SK-N-MC (cell line): ENCODE measurements around the gene MT1X.

ENCODE experiments used
- DNase-seq: peaks from one replicate; pipeline ENCODE4 v3.0.0-alpha.2; 2011; ENCODE audit warnings: low read depth, low spot score
- H3K27ac ChIP-seq: fragments of 200-600 bp; sonication (generic); 2 replicates; pipeline ENCODE4 v1.5.1; 2016; ENCODE audit warnings: mixed run types
- H3K36me3 ChIP-seq: fragments of 200-600 bp; sonication (generic); 2 replicates; pipeline ENCODE4 v1.6.1; 2017; ENCODE audit warnings: antibody characterized with exemption, low read length, mixed read lengths; ENCODE audit not compliant: insufficient read depth
- H3K4me3 ChIP-seq: fragments of 200-600 bp; sonication (generic); 2 replicates; pipeline ENCODE4 v1.5.1; 2016
- H3K9ac ChIP-seq: fragments of 200-600 bp; sonication (generic); 2 replicates; pipeline ENCODE4 v1.8.0; 2017; ENCODE audit warnings: mixed run types, mixed read lengths; ENCODE audit not compliant: insufficient read length
- H3K9me3 ChIP-seq: fragments of 200-600 bp; sonication (generic); 2 replicates; pipeline ENCODE4 v1.6.1; 2017; ENCODE audit warnings: low read depth, mild to moderate bottlenecking, antibody characterized with exemption, low read length, moderate library complexity, mixed read lengths
- EZH2 ChIP-seq: fragments of 200-600 bp; sonication (generic); IDR thresholded peaks from one replicate; pipeline ENCODE4 v1.6.1; 2017; ENCODE audit warnings: antibody characterized with exemption
- FOXP2 ChIP-seq: optimal IDR thresholded peaks from 2 replicates; pipeline ENCODE3; 2011; ENCODE audit warnings: mild to moderate bottlenecking, moderate library complexity; ENCODE audit not compliant: insufficient read depth; ENCODE audit errors: extremely low read length, control extremely low read depth
- POLR2AphosphoS5 ChIP-seq: IDR thresholded peaks from 2 replicates; pipeline ENCODE4 v1.6.1; 2012; ENCODE audit warnings: mild to moderate bottlenecking, low read depth, low read length, borderline replicate concordance

Gene MT1X

DNA sequence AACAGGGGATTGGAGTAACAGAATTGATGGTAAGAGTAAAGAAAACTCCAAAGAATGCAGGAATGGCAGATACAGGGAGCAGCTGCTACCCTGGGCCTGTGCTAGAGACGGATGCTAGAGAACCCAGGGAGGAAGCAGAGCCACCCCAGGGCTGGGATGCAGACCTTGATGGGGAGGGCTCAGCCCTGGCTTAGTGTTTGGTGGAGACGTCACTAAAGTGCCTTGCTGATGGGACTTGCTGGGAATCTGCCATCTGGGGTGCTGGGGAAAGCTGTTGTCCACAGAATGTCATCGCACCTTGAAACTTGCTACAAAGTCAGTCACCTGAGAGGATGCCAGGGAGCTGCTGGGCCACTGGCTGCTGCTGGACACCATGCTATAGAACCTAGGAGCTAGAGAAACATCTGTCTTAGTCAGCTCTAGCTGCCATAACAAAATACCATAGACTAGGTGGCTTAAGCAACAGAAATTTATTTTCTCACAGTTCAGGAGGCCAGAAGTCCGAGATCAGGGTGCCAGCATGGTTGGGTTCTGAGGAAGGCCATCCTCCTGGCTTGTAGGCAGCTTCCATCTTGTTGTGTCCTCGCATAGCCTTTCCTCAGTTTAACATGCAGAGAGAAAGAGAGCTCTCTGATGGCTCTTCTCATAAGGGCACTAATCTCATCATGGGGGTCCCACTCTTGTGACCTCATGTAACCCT, 15.3 kb downstream of the MT1X start:
- no peaks in the 10 kb centered on the region for H3K9me3 ChIP-seq
- no peak overlapping the region for H3K9ac ChIP-seq
- H3K4me3 ChIP-seq = no peak overlapping the region
- no peak for DNase-seq
- H3K27ac ChIP-seq = no peak overlapping the region
- TF ChIP-seq FOXP2 (no peak), EZH2 (no peak), POLR2AphosphoS5 (no peak)
- no peaks in the 10 kb centered on the region for H3K36me3 ChIP-seq

DNA sequence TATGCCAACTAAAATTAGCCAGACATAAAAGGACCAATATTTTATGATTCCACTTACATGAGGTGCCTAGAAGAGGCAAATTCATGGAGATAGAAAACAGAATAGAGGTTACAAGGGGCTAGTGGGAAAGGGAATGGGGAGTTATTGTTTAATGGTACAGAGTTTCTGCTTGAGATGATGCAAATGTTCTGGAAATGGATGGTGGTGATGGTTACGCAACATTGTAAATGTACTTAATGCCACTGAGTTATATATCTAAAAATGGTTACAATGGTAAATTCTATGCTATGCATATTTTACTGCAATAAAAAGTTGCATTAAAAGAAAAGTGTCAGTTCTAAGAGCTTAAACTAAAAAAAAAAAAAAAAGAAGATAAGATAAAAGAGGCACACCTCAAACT, 17.9 kb downstream of the MT1X start:
- H3K4me3 ChIP-seq = no peak overlapping the region
- TF ChIP-seq FOXP2 (no peak), POLR2AphosphoS5 (no peak), EZH2 (no peak)

DNA sequence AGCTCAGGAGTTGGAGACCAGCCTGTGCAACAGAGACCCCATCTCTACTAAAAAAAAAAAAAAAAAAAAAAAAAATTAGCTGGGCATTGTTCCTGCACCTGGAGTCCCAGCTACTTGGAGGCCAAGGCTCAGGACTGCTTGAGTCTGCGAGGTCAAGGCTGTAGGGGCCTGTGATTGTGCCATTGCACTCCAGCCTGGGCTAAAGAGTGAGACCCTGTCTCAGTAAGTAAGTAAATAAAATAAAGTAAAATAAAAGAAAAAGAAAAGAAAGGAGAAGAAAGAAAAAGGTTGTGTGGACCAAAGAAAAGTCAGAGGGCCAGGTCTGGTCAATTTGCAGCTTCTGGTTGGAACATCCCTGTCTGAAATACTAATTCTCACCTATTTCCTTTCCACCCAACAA, 18.4 kb downstream of the MT1X start:
- Histone ChIP-seq H3K4me3 (no peak overlapping the region), H3K9ac (no peak overlapping the region), H3K27ac (no peak overlapping the region), H3K9me3 (no peaks in the 10 kb centered on the region), H3K36me3 (no peaks in the 10 kb centered on the region)
- DNase-seq = no peak
- no peak for TF ChIP-seq POLR2AphosphoS5
- TF ChIP-seq FOXP2 = no peak
- TF ChIP-seq EZH2 = no peak

More for the DNA sequence above, 17.9 kb downstream of the MT1X start:
- Histone ChIP-seq H3K27ac (no peak overlapping the region), H3K9me3 (no peaks in the 10 kb centered on the region), H3K9ac (no peak overlapping the region), H3K36me3 (no peaks in the 10 kb centered on the region)
- DNase-seq = no peak

DNA sequence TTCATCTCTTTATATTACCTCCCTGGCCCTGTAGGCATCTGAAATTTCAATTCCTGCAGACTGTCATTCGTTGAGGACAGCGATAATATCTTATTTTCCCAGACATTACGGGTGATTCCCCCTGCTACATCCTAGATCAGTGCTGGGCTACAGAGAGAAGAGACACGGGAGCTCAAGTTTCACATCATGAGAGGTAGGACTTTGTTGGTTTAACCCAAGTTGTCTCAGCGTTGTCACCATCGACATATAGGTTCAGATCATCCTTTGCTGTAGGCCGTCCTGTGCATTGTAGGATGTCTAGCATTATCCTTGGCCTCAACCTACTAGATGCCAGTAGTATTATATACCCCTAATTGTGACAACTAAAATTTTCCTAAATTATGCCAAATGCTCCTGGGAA, 19.3 kb downstream of the MT1X start:
- no peak overlapping the region for H3K27ac ChIP-seq
- no peak overlapping the region for H3K4me3 ChIP-seq
- H3K9ac ChIP-seq = no peak overlapping the region
- H3K9me3 ChIP-seq = no peaks in the 10 kb centered on the region
- no peak for DNase-seq
- no peak for TF ChIP-seq EZH2
- no peak for TF ChIP-seq POLR2AphosphoS5
- no peak for TF ChIP-seq FOXP2
- no peaks in the 10 kb centered on the region for H3K36me3 ChIP-seq

DNA sequence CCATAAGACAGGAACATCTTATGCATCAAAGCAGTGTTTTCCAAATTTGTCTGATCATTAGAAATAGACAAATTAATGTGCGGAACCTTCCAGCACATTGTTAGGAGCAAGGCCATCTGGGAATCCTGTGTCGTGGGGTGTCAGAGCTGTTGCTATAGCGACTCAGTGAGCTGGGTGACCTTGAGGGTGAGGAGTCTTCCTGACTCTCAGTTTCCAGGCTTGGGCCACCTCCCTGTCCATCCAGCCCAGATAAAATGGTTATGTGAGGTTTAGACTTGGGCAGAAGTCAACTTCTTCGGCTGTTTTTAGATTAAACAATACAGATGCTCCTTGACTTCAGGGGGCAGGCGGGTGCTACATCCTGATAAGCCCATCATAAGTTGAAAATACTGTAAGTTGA, 20.6 kb downstream of the MT1X start:
- H3K9ac ChIP-seq = no peak overlapping the region
- no peak for TF ChIP-seq FOXP2
- H3K36me3 ChIP-seq = no peaks in the 10 kb centered on the region
- no peak for DNase-seq
- H3K4me3 ChIP-seq = no peak overlapping the region
- no peak overlapping the region for H3K27ac ChIP-seq
- H3K9me3 ChIP-seq = no peaks in the 10 kb centered on the region

DNA sequence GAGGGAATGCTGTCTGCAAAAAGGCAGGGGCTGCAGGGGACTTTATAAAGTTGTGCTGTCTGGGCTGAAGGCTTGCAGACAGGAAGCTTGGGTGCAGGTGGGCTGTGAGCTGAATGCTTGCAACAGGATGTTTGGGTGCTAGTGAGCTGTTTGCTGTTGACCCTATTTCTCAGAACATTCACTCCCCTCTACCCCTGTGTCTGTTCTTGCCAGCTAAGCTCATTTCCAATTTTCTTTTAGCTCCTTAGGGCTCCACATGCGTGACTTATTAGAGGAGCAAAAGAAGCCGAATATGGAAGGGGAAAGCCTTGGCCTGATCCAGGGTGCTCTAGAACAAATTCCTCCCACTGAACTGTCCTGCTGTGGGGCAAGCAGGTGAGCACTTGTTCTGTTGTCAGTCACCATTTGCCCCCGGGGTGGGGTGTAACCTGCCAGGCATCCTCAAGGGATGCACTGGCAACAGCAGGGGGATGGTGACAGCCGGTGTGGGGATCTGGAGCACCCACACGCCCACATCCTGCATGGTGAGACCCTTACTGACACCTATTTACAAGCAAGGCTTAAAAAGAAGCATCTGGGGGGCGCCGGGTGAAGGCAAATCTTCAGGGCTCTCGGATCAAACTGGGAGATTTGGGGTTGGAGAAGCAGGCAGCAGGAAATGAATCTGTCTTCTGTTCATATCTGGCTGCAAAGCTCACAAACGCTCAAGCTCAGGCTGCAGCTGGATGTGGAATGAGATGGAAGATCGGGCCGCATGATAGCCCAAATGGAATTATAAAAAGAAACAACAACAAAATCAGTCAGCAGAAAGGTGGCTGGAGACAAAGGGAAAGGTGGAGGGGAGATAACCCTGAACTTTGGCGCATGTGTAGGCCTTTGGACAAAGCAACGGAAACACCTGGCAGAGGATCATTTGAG, 26.5 kb downstream of the MT1X start:
- DNase-seq = no peak
- no peaks in the 10 kb centered on the region for H3K9me3 ChIP-seq
- no peak overlapping the region for H3K9ac ChIP-seq
- no peaks in the 10 kb centered on the region for H3K36me3 ChIP-seq
- H3K27ac ChIP-seq = no peak overlapping the region
- no peak overlapping the region for H3K4me3 ChIP-seq
- TF ChIP-seq FOXP2 = no peak
- TF ChIP-seq POLR2AphosphoS5 = no peak
- no peak for TF ChIP-seq EZH2

DNA sequence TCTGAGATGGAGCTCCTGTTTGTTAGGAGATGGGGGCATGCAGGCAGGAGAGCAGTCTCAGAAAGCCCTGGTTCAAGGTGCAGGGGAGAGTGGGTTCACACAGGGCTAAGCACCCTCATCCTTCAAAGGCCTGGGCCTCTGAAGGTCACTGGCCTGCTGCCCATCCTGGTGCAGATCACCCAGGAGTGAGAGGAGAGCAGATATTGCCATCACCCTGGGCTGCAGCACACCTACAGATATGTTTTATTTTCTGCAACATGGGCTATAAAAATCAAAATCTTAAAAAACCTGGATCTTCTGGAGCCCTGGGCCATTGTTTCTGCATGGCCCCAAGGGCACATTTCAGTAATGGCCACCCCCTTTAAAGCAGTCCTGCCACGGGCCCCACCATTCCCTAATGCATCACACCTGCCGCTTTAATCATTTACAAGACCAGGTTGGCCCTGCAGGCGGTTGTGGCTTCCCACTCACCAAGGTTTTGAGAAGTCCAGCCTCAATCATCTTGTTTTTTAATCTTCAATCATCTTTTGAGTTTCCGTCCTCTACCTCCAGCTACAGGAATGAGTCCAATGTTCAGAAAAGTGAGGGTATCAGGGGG, 27.3 kb downstream of the MT1X start:
- no peak for DNase-seq
- no peaks in the 10 kb centered on the region for H3K9me3 ChIP-seq
- H3K9ac ChIP-seq = no peak overlapping the region
- no peak overlapping the region for H3K4me3 ChIP-seq
- no peak overlapping the region for H3K27ac ChIP-seq
- TF ChIP-seq FOXP2 (no peak), EZH2 (no peak), POLR2AphosphoS5 (no peak)
- no peaks in the 10 kb centered on the region for H3K36me3 ChIP-seq

DNA sequence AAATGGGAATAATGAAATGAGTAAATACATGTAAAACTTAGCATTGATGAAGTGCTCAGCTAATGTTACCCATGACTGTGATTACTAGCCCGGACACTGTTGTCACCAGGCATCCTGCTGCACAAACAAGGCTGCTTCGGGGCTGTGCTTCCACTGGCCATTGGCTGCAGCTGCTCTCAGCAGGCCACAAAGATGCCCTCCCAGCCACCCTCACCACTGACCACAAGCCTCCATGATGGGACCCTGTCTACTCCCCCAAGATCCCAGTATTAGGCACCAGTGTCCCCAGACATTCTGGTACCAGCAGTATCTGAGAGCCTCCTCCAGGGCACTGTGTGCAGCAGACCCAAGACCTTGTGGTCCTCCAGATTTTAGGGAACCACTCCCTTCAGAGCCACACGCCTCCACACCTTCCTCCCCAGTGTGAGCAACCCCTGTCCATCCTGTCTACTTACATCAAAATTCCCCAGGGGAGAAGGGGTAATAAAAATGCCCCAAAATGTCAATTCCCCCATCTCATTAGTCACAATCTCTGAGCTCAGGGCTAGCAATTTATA, 28.0 kb downstream of the MT1X start:
- H3K9me3 ChIP-seq = no peaks in the 10 kb centered on the region
- H3K9ac ChIP-seq = no peak overlapping the region
- DNase-seq = no peak
- no peak overlapping the region for H3K27ac ChIP-seq
- no peaks in the 10 kb centered on the region for H3K36me3 ChIP-seq
- TF ChIP-seq EZH2 (no peak), FOXP2 (no peak), POLR2AphosphoS5 (no peak)
- no peak overlapping the region for H3K4me3 ChIP-seq
